HG03571 (cell line): ENCODE data around the gene CLEC16A.

ENCODE experiments used
- ATAC-seq: cut with Tn5 transposase; IDR thresholded peaks from one replicate; pipeline ENCODE4 v1.9.1; 2021; ENCODE audit not compliant: unreplicated experiment

Gene CLEC16A

DNA sequence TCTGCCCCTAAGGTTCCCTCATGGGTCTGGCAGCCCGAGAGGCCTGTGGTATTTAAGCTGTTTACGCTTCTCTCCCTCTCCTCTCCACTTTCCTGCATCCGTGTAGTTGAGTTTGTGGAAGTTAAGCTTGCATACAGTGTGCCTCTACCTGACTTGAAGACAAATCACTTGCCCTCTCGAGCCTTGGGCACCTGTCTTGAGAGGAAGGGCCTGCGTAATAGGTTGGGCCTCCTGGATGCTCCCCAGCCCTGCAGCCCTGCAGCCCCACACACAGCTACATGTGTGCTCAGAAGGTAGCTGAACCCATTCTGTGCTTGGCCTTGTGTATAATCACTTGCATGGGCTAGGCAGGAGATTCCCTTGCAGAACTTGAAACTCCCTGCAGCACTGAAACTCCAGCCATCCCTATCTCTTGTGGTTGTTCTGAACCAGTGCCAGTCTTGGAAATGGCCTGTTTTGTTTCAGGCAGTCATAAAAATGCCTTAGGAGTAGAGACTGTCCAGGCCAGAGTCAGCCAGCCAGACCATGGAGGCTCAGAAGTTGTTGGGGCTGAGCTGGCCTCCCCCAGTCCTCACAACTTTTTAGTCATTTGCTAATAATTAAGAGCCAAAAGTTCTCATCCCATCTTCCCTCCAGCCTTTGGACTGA lies 134.6 kb downstream of the CLEC16A start:
- no peak for ATAC-seq

DNA sequence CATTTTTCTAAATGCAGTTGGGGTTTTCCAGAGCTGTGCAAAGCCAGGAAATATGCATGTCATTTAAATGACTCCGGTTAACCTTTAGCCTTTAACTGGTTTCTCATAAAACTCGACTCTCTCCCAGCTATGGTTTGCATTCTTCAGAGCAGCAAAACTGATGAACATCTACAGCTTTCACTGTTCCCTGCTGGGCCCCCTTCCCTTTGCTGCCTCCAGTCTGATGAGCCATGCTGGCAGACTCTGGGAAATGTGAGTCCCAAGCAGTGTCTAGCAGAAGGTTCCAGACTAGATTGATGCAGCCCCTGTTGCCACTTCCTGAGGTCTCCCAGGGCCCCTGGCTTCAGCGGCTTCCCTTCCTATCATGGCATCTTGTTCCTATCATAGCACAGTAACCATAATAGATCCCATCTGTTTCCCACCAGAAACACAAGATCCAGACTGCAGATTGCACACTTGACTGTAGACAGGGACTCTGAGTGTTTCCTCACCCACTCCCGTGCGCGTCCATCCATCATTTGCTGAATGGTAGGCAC lies 135.4 kb downstream of the CLEC16A start:
- ATAC-seq = no peak

DNA sequence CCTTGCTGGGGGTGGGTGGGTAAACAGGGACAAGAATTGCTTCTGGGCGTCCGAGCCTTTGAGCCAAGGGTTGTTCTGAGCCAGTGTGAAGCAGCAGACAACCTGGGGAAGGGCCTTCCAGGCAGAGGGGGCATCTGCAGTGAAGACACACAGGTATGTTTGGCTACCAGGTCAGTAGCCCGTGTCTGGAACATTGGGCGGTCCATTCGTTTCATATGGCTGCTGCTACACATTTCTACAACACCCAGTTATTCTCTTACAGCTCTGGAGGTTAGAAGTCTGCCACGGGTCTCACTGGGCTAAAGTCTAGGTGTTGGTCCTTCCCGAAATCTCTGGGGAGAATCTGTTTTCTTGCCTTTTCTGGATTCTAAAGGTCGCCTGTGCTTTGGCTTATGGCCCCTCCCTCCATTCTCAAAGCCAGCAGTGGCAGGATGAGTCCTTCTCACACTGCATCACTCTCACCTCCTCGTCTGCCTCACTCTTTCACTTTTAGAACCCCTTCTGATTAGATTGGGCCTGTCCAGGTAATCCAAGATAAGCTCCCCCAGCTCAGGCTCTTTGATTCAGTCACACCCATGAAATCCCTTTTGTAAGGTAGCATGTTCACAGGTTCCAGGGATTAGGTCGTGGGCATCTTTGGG lies 136.1 kb downstream of the CLEC16A start:
- no peak for ATAC-seq

DNA sequence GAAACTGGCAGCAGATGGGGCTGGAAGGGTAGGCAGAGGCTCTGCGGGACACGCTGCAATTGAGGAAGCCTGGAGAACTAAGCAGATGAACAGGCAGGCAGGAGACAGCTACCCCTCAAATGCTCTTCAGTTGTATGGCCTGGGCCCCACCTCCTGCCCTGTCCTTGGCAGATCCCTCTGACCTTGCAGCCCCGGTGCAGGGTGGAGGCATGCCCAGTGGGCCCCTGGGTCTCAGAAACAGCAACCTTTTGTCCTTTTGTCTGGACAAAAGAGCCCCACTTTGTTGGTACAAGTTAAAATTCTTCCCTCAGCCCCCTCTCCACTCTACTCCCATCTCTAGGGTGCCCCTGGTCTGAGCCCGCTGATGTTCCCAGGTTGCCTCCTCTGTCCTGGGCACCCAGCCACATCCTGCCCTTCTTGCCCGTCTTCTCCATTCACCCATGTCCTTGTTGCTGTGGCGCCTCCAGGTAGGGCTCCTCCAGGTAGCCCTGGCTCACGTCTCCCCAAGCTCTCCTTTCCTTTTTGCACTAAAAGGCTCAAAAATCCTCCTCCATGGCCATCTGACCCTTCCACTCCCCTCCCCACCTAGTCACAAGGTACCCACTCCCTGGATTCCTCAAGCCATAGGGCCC lies 136.8 kb downstream of the CLEC16A start:
- ATAC-seq = no peak

DNA sequence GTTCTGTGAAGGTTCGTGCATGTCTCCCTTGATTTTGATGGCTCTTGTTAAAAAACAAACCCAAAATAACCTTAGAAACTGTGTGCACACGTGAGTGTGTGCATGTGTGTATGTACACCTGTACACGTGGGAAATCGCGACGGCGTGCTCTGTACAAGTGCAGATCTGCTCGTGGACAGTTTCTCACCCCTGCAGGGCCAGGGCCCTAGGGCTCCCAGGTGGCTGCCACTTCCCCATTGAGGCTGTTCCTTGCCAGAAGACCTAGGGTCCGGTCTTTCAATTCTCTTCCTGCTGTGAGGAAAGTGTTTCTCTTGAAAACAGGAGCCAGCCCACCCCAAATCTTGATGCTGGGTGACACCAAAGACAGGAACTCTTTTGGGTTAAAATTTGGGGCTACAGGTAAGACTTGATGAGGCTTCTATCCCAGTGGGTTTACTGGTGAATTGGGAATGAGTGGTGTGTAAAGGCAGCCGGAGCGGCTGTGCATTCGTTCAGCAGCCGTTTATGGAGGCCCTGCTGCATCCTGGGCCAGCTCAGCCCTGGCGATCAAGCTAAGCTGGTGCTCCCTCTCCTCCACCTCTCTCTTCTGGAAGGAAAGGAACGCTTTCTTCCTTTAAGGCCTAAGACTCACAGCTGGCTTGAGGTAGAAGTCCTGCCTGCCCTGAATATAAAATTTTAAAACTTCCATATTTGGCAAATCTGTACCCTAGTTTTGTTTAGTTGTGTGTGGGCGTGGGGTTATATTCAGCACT lies 137.9 kb downstream of the CLEC16A start:
- ATAC-seq = no peak

DNA sequence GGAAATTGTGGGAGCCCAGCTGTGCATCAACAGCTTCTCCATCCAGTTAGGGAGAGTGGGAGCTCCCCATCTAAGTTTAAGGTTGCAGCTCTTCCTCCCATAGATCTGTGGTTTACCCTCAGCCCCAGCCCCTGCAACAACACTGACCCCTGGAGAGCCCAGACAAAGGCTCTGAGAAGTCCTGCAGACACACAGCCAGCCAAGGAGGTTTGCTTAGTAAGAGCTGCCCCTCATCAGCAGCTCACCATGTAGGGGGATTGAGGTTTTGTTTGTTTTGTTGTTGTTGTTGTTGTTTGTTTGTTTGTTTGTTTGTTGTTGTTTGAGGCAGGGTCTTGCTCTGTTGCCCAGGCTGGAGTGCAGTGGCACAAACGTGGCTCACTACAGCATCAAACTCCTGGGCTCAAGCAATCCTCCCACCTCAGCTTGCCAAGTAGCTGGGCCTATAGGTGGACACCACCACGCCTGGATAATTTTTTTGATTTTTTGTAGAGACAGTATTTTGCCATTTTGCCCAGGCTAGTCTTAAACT lies 138.6 kb downstream of the CLEC16A start:
- no peak for ATAC-seq

DNA sequence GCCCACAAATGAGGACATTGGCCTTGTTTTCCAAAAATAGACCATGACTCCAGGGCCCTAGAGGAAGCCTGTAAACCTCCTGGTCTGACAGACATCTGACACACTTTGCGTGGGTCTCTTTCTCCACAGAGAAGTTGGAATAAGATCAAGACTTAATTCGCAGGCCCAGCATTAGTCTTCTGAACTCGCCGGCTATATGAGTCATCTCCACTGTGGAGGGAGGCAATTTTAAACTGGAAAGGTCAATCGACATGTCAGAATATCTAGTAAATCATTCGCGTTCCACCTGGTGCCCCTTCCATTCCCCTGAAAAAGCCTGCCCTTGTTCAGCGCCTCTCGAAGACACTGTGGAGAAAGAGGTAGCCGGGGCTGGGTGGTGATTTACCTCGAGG lies 140.1 kb downstream of the CLEC16A start:
- no peak for ATAC-seq

DNA sequence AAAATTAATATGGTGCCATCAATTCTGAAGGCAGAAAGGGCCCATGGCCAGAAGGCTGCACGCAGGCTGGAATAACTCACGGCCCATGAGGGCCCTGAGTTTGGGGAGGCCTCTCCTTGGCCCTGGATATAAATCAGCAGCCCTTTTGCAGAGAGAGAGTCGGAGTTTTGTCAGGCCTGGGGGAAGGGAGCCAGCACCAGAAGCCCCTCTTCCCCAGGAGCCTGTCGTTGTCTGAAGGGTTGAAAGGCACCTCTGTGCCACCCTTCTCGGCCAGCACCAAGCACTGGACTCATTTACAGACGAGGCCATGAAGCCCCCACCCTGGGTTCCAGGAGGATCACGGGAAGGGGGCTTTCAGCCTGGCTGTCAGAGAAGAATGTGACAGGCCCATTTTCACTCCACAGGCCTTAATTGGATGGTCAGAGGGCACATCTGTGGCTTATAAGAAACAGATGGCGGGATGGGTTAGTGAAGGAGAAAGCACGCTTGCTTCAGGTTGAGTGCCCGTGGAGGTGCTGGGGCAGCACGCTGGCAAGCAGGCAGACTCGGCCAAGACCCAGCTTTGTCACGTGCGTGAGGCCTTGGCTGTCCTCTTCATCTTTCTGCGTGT lies 140.6 kb downstream of the CLEC16A start:
- no peak for ATAC-seq

DNA sequence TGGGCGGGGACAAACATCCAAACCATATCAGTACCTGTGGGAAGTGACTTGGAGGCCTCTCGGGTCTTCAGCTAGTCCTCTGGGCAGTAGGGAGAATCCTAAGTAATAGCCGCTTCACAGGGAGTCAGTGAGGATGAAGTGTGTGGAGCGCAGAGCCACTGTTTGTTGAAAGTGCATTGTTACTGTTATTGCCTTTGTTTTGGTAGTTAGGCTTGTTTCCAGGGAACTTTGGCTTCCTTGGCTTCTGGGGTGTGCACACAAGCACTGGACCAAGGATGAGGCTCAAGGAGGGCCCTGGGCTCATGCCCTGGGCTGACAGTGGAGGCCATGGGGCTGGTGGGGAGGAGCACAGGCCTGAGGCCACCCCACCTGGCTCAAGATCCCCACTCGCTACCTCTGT lies 141.6 kb downstream of the CLEC16A start:
- ATAC-seq = no peak

DNA sequence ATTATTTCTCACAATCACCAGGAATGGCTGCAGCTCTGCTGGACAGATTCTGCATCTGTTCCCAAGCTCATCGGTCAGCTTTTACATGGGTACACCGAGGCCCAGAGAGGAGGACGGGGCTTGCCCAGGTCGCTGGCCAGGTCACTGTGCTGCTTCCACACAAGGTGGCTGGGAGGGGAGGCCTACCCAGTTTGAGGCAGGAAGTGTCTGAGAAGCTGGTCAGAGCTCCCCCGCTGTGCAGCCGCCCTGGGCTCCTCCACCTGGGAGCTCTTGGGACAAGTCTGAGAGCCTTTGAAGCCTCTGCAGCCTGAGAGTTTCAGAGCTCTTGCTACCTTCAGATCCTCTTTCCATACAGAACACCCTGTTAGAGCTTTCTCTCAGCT lies 143.3 kb downstream of the CLEC16A start:
- no peak for ATAC-seq

DNA sequence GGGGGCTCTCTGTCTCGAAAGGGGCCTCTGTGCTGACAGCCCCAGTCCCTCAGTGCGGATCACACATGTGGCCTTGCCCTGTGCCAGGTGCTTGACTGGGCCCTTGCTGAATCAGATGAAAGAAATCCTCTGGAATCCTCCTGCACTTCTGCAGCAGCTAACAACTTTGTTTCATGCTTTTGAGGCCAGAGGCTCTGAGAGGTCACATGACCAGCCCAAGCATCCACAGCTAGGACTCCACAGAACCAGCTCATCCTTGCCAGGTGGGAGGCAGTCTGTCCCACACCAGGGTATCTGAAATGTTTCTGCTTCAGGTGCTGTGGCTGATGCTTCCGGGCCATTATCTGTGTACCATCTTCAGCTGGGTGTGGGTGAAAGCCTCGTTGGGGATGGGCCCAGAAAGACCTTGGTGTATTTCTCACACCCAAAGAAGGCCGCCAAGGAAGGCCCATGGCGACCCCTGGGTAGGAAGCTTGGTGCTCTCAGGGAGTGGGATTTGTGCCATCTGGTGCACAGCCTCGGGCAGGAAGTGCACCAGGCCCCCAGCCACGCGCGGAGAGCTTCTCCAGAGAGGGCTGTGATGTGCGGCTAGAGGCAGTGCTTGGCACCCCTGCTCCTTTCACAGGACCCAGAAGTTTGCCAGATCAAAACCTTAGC lies 143.8 kb downstream of the CLEC16A start:
- no peak for ATAC-seq

DNA sequence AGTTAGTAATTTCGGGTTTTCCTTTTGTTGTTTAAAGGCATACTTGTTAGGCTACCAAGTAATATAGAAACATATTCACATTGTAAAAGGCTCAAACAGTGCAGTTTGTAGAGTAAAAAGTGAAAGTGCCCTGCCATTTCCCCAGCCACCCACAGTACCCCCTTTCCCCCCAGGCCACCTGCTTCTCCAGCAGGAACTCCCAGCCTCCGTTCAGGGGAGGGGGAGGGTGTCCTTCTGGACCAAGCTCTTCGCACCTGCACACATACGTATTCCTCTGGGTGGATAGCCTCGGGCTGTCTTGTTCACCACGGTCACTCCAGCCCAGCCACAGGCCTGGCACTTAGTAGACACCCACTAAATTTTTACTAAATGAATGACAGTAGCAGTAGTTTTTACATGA lies 144.5 kb downstream of the CLEC16A start:
- ATAC-seq = no peak

DNA sequence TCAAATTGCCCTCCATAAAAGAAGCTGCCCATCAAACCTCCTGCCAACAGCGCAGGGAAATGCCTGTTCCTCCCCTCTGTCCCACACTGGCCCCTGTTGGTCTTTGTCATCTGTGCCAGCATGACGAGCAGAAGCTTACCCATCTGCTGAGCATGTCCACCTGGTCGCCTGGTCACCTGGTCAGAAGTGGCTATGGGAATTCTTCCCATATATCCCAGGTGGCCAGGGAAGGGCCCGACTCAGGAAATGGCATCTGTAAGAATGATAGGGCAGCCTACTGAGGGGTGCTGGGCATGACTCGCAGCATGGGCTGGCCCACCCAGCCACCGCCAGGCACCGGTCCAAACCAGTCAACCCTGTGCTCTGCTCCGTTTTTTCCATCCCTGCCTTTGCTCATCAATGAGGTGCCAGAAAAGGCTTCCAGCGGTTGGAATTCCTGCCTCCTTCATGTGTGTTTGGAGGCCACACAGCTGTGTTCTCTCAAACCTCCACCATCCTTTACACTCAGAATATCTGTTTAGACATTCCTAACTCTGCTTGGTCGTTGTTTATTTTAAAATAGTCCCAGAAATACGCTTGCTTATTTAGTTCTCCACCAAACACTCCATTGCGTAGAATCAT lies 145.2 kb downstream of the CLEC16A start:
- ATAC-seq = no peak

DNA sequence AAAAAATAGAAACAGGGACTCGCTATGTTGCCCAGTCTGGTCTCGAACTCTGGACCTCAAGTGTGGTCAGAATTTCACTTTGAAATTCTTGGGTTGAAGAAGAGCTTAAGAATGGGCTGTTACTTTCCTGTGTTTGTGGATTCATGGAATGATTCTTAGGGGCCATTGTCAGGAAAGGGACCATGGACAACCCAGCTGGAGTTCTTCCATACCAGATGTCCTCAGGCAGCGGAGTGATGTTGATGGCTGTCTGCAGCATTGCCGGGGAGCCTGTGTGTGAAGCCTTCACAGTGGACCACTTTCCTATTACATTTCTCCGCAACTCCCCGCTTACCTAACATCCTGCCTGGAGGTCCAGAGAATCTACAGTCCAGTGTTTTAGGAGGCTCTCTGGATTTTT lies 145.9 kb downstream of the CLEC16A start:
- no peak for ATAC-seq

DNA sequence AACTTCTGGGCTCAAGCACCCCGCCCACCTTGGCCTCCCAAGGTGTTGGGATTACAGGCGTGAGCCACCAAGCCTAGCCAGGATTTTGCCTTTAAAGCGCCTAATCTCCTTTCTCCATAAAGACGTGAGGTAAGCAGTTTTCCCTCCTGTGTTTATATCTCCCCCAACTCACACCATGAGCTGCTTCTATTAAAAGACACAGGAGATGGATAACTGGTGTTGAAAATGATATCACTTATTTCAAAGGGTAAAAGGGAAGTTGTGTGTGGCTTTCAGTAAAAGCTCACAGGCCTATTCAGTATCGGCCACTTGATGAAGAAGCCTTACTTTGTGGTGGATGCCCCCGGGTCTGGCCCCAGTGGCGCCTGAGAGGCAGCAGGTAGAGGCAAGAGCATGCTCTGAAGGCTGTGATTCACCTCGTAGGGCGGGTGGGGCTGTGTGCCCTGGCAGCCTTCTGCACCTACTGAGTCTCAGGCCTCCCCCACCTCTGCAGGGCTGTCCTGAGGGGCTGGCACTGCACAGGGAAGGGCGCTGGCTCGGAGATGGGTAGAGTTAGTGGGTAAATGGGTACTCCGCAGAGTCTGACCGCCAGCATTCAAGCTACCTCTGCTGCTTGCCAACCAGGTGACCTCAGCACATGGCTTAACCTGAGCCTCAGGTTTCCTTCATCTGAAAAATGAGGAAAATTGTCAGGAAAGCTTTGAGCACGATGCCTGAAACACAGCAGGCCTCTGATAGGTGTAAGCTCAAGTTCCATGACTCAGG lies 146.8 kb downstream of the CLEC16A start:
- no peak for ATAC-seq

DNA sequence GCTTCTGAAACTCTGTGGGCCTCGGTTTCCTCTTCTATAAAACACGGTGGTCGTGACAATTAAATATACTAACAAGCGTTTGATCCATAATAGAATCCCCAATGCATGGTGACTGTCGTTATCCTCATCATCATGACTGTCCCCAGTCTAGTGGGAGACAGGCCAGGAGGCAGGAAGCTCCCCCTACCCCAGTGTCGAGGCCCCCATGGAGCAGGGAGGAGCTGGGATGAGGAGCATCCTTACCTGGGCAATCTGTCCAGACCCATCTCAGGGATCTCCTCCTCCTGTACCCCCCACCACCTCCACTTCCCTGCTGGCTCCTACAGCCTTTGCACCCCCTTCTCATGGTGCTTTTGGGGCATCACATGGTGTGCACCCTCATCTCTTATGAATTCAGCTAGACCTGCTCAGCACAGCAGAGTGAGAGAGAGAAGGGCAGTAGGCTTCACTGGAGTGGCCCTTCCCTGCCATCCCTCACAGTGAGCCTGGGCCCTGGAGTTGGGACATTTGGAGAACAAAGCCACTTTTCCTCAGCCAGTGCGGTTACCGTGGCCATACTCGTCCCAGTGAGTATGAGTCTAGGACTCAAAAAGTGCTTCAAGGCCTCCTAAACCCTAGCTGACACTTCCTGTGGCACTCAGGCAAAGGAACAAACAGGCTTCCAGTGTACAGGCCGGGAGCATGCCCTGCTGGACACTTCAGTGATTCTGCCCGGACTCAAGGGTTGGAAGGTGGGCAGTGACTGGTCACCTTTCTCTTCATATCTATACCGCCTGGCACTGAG lies 148.6 kb downstream of the CLEC16A start:
- no peak for ATAC-seq

DNA sequence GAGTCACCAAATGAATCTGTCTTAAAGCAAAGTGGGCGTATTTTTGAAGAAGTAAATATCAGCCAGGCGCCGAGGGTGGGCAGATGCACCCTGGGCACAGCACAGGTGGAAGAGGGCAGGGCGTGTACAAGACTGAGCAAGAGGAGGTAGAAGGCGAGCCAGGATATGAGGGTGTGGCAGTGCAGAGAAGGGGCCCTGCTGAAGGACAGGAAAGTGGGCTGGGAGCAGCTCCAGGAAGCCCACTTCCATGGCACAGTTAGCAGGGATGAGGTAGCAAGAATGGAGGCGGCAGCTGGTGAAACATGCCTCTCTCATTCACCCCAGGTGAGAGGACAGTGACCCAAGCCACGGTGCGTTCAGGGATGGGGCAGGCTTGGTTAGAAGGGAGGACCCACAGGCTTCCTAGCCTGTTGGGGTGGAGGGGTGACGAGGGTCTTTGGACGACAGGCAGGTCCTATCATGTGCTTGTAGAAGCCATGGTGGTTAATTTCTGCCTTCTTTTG lies 149.3 kb downstream of the CLEC16A start:
- no peak for ATAC-seq
